Right atrium auricular region (tissue), 2 donors: Measurements from ENCODE around the gene LARP4B. TPM values are rescaled to one million over a fixed set of nuclear protein-coding genes. Genes with fewer than 3 reads are reported as not detected.

ENCODE experiments used
- DNase-seq: peaks from one replicate; pipeline ENCODE4 v3.0.0-alpha.2; 2019; ENCODE audit warnings: low spot score
- H3K27ac ChIP-seq, 2 donors: fragments of 200-600 bp; sonication (generic); 1 replicate in 1 of 2; 2 replicates in 1 of 2; pipeline ENCODE4 v1.5.1; 2016 to 2019
- H3K27me3 ChIP-seq, 2 donors: fragments of 200-600 bp; sonication (generic); one replicate each; pipeline versions ENCODE4 v1.5.1 to v1.6.0; 2017 to 2019
- H3K36me3 ChIP-seq: fragments of 200-600 bp; sonication (generic); one replicate; pipeline ENCODE4 v1.5.1; 2016
- H3K4me1 ChIP-seq, 2 donors: fragments of 200-600 bp; sonication (generic); one replicate each; pipeline versions ENCODE4 v1.5.1 to v1.6.0; 2017 to 2019
- H3K4me3 ChIP-seq, 2 donors: fragments of 200-600 bp; sonication (generic); 1 replicate in 1 of 2; 2 replicates in 1 of 2; pipeline ENCODE4 v1.5.1; 2017 to 2019; ENCODE audit warnings: mild to moderate bottlenecking in 1 of 2, moderate library complexity in 1 of 2
- H3K9me3 ChIP-seq, 2 donors: fragments of 200-600 bp; sonication (generic); one replicate each; pipeline ENCODE4 v1.5.1; 2019
- total RNA-seq, 2 donors: library from RNA; depleted of rRNA; stranded (reverse); fragments of >200 nt; gene quantifications; one replicate each; pipeline ENCODE4 v1.1.0, GENCODE V29; 2016
- TF ChIP-seq, protein P1 (sequence below), 2 donors: fragments of 200-600 bp; sonication (generic); IDR thresholded peaks; one replicate each; pipeline ENCODE4 v1.5.1; 2019; ENCODE audit warnings: antibody characterized with exemption in 2 of 2

Gene LARP4B
- total RNA-seq, 2 donors from 2014 or later = 24.2 to 26.1 TPM

DNA sequence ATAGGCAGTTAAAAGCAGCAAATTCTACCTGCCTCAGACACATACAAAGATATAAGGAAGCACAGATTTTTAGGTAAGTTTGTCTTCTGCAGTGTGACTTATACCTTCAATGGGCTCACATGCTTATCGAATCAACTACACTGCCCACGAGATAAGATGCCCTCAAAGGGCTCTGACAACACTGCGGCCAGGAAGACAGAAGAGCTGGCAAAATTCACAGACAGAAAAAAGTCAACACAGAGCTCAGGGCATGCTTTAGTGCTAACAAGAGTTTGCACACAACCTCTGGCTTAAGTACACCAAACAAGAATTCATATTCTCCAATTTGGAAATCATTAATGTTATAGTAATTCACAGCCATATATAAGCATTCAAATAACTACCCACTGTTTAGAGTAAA is 62.3 kb downstream of the LARP4B start:
- peaks cover 7% of the 10 kb centered on the region for H3K36me3 ChIP-seq

DNA sequence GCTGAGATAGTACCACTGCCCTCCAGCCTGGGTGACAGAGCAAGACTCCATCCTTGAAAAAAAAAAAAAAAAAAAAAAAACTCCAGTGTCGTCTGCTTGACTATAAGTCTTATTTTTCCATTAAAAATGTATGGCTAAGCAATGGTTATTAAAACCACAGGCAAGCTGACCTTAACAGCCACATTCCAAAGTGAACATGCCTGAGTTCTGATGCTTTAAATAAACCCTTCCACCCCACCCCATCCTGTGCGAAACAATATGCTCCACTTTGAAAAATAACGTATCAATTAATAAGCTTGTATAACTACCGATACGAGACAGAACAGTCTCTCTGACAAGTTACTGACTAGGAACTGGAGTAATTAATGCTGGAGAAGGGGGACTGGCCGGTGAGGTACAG is 63.7 kb downstream of the LARP4B start:
- TF ChIP-seq, protein P1, sequence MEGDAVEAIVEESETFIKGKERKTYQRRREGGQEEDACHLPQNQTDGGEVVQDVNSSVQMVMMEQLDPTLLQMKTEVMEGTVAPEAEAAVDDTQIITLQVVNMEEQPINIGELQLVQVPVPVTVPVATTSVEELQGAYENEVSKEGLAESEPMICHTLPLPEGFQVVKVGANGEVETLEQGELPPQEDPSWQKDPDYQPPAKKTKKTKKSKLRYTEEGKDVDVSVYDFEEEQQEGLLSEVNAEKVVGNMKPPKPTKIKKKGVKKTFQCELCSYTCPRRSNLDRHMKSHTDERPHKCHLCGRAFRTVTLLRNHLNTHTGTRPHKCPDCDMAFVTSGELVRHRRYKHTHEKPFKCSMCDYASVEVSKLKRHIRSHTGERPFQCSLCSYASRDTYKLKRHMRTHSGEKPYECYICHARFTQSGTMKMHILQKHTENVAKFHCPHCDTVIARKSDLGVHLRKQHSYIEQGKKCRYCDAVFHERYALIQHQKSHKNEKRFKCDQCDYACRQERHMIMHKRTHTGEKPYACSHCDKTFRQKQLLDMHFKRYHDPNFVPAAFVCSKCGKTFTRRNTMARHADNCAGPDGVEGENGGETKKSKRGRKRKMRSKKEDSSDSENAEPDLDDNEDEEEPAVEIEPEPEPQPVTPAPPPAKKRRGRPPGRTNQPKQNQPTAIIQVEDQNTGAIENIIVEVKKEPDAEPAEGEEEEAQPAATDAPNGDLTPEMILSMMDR (IDR thresholded peaks at IDR 0.05) = no peak
- peaks cover 20% of the 10 kb centered on the region for H3K36me3 ChIP-seq
- no peak overlapping the region for H3K4me3 ChIP-seq
- peak overlapping the region in 1 of 2 donors; percentile 67 for H3K27ac ChIP-seq
- H3K4me1 ChIP-seq = peaks cover 0 to 49% of the 10 kb centered on the region in 2 donors
- H3K9me3 ChIP-seq = no peaks in the 10 kb centered on the region
- DNase-seq = no peak
- no peaks in the 10 kb centered on the region for H3K27me3 ChIP-seq

More for the DNA sequence above, 62.3 kb downstream of the LARP4B start:
- H3K4me1 ChIP-seq = peaks cover 0 to 49% of the 10 kb centered on the region in 2 donors
- H3K4me3 ChIP-seq = no peak overlapping the region
- H3K27me3 ChIP-seq = no peaks in the 10 kb centered on the region
- TF ChIP-seq, protein P1 (IDR thresholded peaks at IDR 0.05) = no peak
- no peak for DNase-seq
- H3K27ac ChIP-seq = peak overlapping the region; percentile 19 to 67
- no peaks in the 10 kb centered on the region for H3K9me3 ChIP-seq

DNA sequence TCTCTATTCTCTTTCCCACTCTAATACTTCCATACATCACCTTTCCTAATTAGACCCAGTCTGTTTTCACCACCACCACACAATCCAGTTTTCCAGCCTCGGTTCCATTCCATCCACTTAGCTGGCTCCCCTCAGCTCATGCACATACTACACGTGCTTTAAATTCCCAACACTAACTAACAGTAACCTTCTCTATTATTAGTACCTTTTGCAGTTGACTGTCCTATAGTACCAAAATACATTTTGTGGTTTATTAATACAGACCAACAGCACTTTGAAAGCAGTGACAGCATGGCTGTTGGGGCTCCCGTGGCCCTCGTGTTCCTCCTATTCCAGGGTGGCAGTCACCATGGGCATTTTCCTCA is 64.9 kb downstream of the LARP4B start:
- TF ChIP-seq, protein P1 (IDR thresholded peaks at IDR 0.05) = no peak
- Histone ChIP-seq H3K9me3 (no peaks in the 10 kb centered on the region), H3K36me3 (peaks cover 19% of the 10 kb centered on the region), H3K4me3 (no peak overlapping the region), H3K27me3 (no peaks in the 10 kb centered on the region), H3K4me1 (peaks cover 0 to 42% of the 10 kb centered on the region in 2 donors), H3K27ac (peak overlapping the region; percentile 32 to 67)
- no peak for DNase-seq

DNA sequence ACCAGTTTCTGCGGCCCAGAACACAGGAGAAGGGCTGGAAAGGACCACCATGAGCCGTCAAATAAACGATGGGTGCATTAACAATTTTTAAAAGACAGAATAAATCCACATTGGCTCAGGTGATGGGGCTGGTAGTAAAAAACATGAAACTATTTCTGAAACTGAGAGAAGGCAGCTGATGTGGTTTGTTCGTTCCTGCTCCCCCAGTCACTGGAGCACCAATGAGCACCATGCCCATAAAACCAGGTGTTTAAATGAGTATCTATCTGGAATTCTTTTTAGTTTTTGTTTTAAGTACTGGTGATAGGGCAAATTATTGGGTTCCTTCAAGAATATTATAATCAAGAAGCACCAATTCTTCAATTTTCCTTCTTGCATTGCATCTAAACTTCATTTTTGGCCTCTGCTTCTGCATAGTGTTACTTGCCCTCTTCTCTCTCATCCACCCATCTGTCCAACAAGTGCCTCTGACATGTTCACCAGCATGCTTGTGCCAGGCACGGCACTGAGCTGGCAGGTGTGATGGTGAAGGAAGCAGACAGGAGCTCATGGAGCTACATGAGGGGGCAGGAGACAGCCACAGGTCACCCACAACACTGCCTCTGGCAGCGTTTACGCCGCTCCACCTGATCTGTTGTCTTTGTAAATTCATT is 65.5 kb downstream of the LARP4B start:
- H3K27ac ChIP-seq = peak overlapping the region in 1 of 2 donors; percentile 67
- no peak overlapping the region for H3K4me3 ChIP-seq
- no peaks in the 10 kb centered on the region for H3K9me3 ChIP-seq
- H3K4me1 ChIP-seq = peaks cover 0 to 37% of the 10 kb centered on the region in 2 donors
- DNase-seq = no peak
- H3K27me3 ChIP-seq = no peaks in the 10 kb centered on the region
- TF ChIP-seq, protein P1 (IDR thresholded peaks at IDR 0.05) = no peak
- H3K36me3 ChIP-seq = peaks cover 19% of the 10 kb centered on the region

DNA sequence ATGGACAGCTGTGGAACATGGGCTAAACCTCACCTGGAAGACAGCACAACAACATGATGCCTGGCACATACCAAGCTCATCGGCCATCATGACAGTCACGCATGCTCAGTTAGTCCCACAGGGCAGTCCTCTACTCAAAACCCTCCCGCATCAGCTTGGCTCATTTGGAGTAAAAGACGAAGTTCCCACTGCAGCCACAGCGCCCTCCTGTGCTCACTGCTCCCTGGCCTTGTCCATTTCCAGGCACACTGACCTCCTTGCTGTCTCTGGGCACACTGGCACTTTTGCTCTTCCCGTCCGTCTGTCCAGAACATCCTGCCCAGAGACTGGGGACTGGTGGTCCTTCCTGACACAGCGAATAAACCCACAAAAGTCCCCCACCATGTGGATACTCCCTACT is 66.2 kb downstream of the LARP4B start:
- H3K27me3 ChIP-seq = no peaks in the 10 kb centered on the region
- H3K27ac ChIP-seq = no peak overlapping the region
- DNase-seq = no peak
- peaks cover 19% of the 10 kb centered on the region for H3K36me3 ChIP-seq
- H3K9me3 ChIP-seq = no peaks in the 10 kb centered on the region
- TF ChIP-seq, protein P1 (IDR thresholded peaks at IDR 0.05) = no peak
- H3K4me3 ChIP-seq = no peak overlapping the region
- peaks cover 0 to 37% of the 10 kb centered on the region in 2 donors for H3K4me1 ChIP-seq

DNA sequence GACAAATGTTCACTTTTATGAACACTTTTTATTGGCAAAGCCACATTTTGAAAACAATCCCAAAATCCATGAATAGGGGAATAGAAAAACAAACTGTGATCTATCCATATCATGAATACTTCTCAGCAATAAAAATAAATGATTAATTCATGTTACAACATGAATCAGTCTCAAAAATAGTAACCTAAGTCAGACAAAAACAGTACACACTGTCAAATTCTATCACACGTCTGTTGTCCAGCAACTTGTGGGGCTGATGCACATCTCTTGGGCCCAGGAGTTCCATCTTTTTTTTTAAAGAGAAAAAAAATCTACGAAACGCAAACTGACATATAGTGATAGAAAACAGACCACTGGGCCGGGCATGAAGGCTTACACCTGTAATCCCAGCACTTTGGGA is 71.0 kb downstream of the LARP4B start:
- H3K4me3 ChIP-seq = no peak overlapping the region
- H3K9me3 ChIP-seq = no peaks in the 10 kb centered on the region
- no peaks in the 10 kb centered on the region for H3K4me1 ChIP-seq
- H3K36me3 ChIP-seq = peaks cover 27% of the 10 kb centered on the region
- no peak for DNase-seq
- no peak overlapping the region for H3K27ac ChIP-seq
- no peaks in the 10 kb centered on the region for H3K27me3 ChIP-seq
- TF ChIP-seq, protein P1 (IDR thresholded peaks at IDR 0.05) = no peak
